ENCODE measurements around the gene SMG6.

GRCh38 chr17:2214929-2215615 is 88.5 kb downstream of the SMG6 start:
- no peak for TF ChIP-seq POLR2A (IDR thresholded peaks at IDR 0.05)
- TF ChIP-seq CTCF (IDR thresholded peaks at IDR 0.05), result no peak

Data from esophagus squamous epithelium (tissue), 4 donors.